Lower leg skin (tissue), 4 donors: Measurements from ENCODE around the gene RTP5. TPM values are rescaled to one million over a fixed set of nuclear protein-coding genes. Genes with fewer than 3 reads are reported as not detected.

Source experiments
- DNase-seq, 2 donors: peaks; one replicate each; pipeline ENCODE4 v3.0.0-alpha.2; 2019; ENCODE audit warnings: low spot score in 2 of 2
- H3K4me3 ChIP-seq: fragments of 200-600 bp; sonication (generic); 2 replicates; pipeline ENCODE4 v1.5.1; 2017; ENCODE audit warnings: mild to moderate bottlenecking, low read depth; ENCODE audit not compliant: poor library complexity, severe bottlenecking
- CTCF ChIP-seq, 3 donors: fragments of 450-650 bp; IDR thresholded peaks; one replicate each; pipeline ENCODE4 v1.5.1; 2016; ENCODE audit warnings: antibody characterized with exemption in 3 of 3, mild to moderate bottlenecking in 3 of 3, moderate library complexity in 2 of 3
- POLR2A ChIP-seq, 2 donors: fragments of 450-650 bp; IDR thresholded peaks; one replicate each; pipeline ENCODE4 v1.6.1; 2016 to 2017; ENCODE audit warnings: antibody characterized with exemption in 2 of 2, mild to moderate bottlenecking in 1 of 2, moderate library complexity in 1 of 2
- WGBS, 2 donors: methylation state at CpG; one replicate each; pipeline ENCODE4 v1.1.5; 2018; 5-methylcytosine and 5-hydroxymethylcytosine counted together
- intact Hi-C: fragments of 100-400 bp; cut with DNase I; formaldehyde crosslinking; loops from one replicate; pipeline ENCODE4 v1.15.0; 2023; ENCODE audit warnings: low total_unique reads
- total RNA-seq, 4 donors: library from RNA; depleted of rRNA; stranded (reverse); fragments of >200 nt; gene quantifications; one replicate each; pipeline ENCODE4 v1.1.0, GENCODE V29; 2016

Gene RTP5
- total RNA-seq, 4 donors from 2014 or later: 0.10 to 0.23 TPM; not detected in 2

DNA sequence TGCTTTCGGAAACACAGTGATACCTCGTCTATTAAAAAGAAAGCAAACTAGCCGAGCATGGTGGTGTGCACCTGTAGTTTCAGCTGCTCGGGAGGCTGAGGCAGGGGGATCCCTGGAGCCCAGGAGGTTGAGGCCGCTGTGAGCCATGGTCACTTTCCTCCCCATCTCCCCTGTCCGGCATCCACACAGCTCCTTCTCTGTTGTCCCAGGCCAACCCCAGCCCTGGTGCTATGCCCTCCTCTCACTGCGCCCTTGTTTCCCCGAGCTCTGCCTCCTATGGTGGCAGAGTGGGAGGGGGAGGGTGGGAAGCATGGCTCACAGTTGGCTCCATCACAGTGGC, 15.4 kb downstream of the RTP5 start:
- intact Hi-C loops: loop anchor here (10.0 kb wide), 1 partner anchor 380 kb away; the partner anchor contains the start of gene STK25
- WGBS, 2 donors: 96 to 98% methylated on average over 8 of the region's 8 CpGs

DNA sequence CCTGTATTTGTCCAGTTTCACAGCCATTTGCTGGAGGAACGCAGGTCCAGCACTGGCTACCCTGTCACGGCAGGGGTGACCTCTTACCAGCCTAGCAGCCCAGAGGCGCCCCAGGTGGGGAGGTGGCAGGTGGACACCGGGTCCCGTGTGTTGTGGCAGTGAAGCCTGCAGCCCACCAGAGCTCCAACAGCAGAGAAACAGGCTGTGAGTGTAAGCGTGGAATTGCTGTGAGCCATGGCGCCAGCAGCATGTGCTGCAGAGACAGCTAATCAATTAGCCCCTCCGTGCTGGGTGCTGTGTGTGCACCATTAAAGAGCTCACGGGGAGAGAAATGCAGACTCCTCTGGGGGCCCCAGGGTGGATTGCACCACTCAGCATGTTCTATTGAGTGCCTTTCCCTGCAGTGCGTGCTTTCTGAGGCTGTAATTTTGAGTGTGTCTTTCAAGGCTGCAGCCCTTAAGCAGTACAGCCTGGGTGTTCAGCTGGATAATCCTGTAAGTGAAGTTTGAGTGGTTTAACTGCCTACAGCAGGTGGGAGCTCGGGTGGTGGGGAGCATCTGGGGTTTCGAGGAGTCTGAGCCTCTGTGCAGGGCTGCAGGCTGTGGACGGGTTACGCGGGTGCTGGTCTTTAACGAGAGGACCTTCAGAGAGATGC, 15.9 kb downstream of the RTP5 start:
- intact Hi-C loops: loop anchor here (10.0 kb wide), 1 partner anchor 381 kb away; the partner anchor contains the start of gene STK25
- TF ChIP-seq CTCF (IDR thresholded peaks at IDR 0.05): no peak
- no peak for TF ChIP-seq POLR2A (IDR thresholded peaks at IDR 0.05)
- no peak overlapping the region for H3K4me3 ChIP-seq
- DNase-seq: no peak
- WGBS, 2 donors: 78 to 89% methylated on average over 12 to 16 of the region's 16 CpGs

More for the DNA sequence above, 15.4 kb downstream of the RTP5 start:
- TF ChIP-seq CTCF (IDR thresholded peaks at IDR 0.05): no peak
- TF ChIP-seq POLR2A (IDR thresholded peaks at IDR 0.05): no peak
- DNase-seq: no peak
- no peak overlapping the region for H3K4me3 ChIP-seq

DNA sequence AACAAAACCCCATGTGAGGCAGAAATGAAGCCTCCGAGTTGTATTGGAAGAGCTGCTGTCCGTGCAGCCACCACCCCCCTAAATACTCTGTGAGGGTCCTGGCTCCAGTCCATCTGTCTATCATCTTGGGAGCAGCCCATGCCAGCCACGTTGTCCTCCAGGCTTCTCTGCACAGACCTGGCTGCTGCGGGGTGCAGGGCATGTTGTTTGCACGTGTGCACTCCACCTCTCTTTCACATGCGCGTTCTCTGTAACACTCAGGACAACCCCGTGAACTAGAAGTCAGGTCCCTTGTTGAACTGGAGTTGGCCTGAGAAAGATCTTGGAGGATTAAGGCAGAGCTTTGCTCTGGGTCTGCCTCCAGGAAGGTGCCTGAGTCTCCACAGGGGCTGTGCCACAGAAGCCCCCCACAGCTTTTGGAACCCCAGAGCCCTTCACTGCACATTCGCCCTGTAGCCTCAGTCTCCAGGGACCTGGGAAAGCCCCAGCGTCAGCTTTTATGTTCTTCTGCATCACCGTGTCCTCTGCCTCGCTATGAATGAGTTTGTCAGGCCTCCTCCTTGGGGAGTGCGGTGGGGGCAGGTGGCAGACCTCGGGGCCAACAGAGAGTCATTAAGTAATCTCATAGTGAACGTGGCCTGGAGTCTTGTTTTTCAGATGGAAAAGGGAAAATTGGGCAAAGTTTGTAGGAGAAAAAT, 16.6 kb downstream of the RTP5 start:
- 62 to 66% methylated on average over 13 to 15 of the region's 15 CpGs for WGBS, 2 donors
- intact Hi-C loops: loop anchor here (10.0 kb wide), 1 partner anchor 381 kb away; the partner anchor contains the start of gene STK25
- H3K4me3 ChIP-seq: no peak overlapping the region
- TF ChIP-seq POLR2A (IDR thresholded peaks at IDR 0.05) (no peak), CTCF (IDR thresholded peaks at IDR 0.05) (no peak)
- DNase-seq: no peak

GRCh38 chr2:241886840-241887447, 17.4 kb downstream of the RTP5 start:
- 91 to 95% methylated on average over 19 of the region's 19 CpGs for WGBS, 2 donors
- DNase-seq: no peak
- intact Hi-C loops: loop anchor here (10.0 kb wide), 1 partner anchor 382 kb away; the partner anchor contains the start of gene STK25
- TF ChIP-seq POLR2A (IDR thresholded peaks at IDR 0.05) (no peak), CTCF (IDR thresholded peaks at IDR 0.05) (no peak)
- H3K4me3 ChIP-seq: no peak overlapping the region

GRCh38 chr2:241887806-241888522, 18.4 kb downstream of the RTP5 start:
- DNase-seq: no peak
- WGBS, 2 donors: 84 to 92% methylated on average over 20 to 23 of the region's 24 CpGs
- intact Hi-C loops: loop anchor here (10.0 kb wide), 1 partner anchor 383 kb away; the partner anchor contains the start of gene STK25
- TF ChIP-seq CTCF (IDR thresholded peaks at IDR 0.05) (no peak), POLR2A (IDR thresholded peaks at IDR 0.05) (no peak)
- no peak overlapping the region for H3K4me3 ChIP-seq
